HCT116 (cell line): ENCODE results near the gene NGF. TPM values are rescaled to one million over a fixed set of nuclear protein-coding genes. Genes with fewer than 3 reads are reported as not detected.

Experiments
- ATAC-seq: fragments of 200-7000 bp; cut with Tn5 transposase; 2 replicates; pipeline ENCODE4 v1.9.1; 2020; ENCODE audit warnings: mild to moderate bottlenecking, moderate library complexity
- BruUV-seq: library from RNA; stranded (reverse); fragments of 400-500 nt; replicated peaks from 2 replicates; lab custom pipeline; 2021; lab: Mats Ljungman, UMichigan
- CTCF ChIA-PET: fragments of 300-600 bp; sonication (Branson Sonifier 250); formaldehyde crosslinking; loops from one replicate; lab custom pipeline; 2021; ENCODE audit warnings: antibody characterized with exemption; lab: Charles Lee
- POLR2A ChIA-PET: fragments of 300-600, 350-600 bp; sonication (Branson Sonifier 250); formaldehyde crosslinking; loops from one replicate; lab custom pipeline; 2021; ENCODE audit warnings: antibody characterized with exemption; lab: Charles Lee
- RAD21 ChIA-PET, 2 experiments: fragments of 300-600 bp; sonication (Branson Sonifier 250); formaldehyde crosslinking; loops; one replicate each; lab custom pipeline; 2023; ENCODE audit warnings: low total read pairs in 2 of 2; ENCODE audit not compliant: uncharacterized antibody in 2 of 2, unreplicated experiment in 2 of 2, low non-redundant PET in 1 of 2; lab: Charles Lee
- DNase-seq: peaks from one replicate; pipeline ENCODE4 v3.0.0-alpha.2; 2010; ENCODE audit warnings: low read depth, low spot score
- H2AFZ ChIP-seq: fragments of 200-600 bp; shearing (Covaris generic), sonication (generic); 2 replicates; pipeline ENCODE4 v1.6.1; 2017; ENCODE audit warnings: low read depth, mixed run types, mixed read lengths, antibody characterized with exemption, low read length; ENCODE audit not compliant: poor library complexity, severe bottlenecking
- H3K27ac ChIP-seq: 2 replicates; pipeline ENCODE4 v1.5.1; 2012; ENCODE audit warnings: low read depth, low read length
- H3K27me3 ChIP-seq: fragments of 200-600 bp; sonication (generic); 2 replicates; pipeline ENCODE4 v1.6.1; 2016; ENCODE audit warnings: mixed run types, low read length, mixed read lengths; ENCODE audit not compliant: insufficient read depth
- H3K36me3 ChIP-seq, 2 experiments: fragments of 200-500 bp in 1 of 2; fragments of 200-600 bp in 1 of 2; sonication (Bioruptor generic) in 1 of 2; sonication (generic) in 1 of 2; 2 replicates each; pipeline versions ENCODE4 v1.5.1 to v1.6.1; 2014 to 2016; ENCODE audit warnings: low read length in 2 of 2, inconsistent platforms in 1 of 2, mixed read lengths in 1 of 2, mixed run types in 1 of 2; ENCODE audit not compliant: insufficient read depth in 2 of 2, control insufficient read depth in 1 of 2
- H3K4me1 ChIP-seq, 2 experiments: fragments of 200-600 bp in 1 of 2; sonication (generic) in 1 of 2; 2 replicates each; pipeline versions ENCODE4 v1.5.1 to v1.6.1; 2012 to 2017; ENCODE audit warnings: low read length in 2 of 2, inconsistent platforms in 1 of 2, mild to moderate bottlenecking in 1 of 2, mixed read lengths in 1 of 2, mixed run types in 1 of 2, moderate library complexity in 1 of 2; ENCODE audit not compliant: insufficient read depth in 2 of 2, control insufficient read depth in 1 of 2
- H3K4me2 ChIP-seq: fragments of 200-600 bp; sonication (generic); 2 replicates; pipeline ENCODE4 v1.6.1; 2017; ENCODE audit warnings: mixed run types, low read length, mixed read lengths
- H3K4me3 ChIP-seq, 2 experiments: fragments of 200-600 bp in 1 of 2; sonication (generic) in 1 of 2; replicated peaks in 1 of 2; 2 replicates each; pipeline ENCODE4 v1.5.1; 2011 to 2016; ENCODE audit warnings: low read length in 2 of 2, control low read depth in 1 of 2, low read depth in 1 of 2, mild to moderate bottlenecking in 1 of 2, mixed read lengths in 1 of 2, mixed run types in 1 of 2
- H3K79me2 ChIP-seq: fragments of 200-600 bp; sonication (generic); 2 replicates; pipeline ENCODE4 v1.6.1; 2017; ENCODE audit warnings: mild to moderate bottlenecking, mixed run types, low read length, moderate library complexity, mixed read lengths; ENCODE audit not compliant: insufficient read depth
- H3K9ac ChIP-seq: fragments of 200-600 bp; sonication (generic); 2 replicates; pipeline ENCODE4 v1.6.1; 2016; ENCODE audit warnings: low read length, mixed read lengths
- H3K9me2 ChIP-seq: fragments of 200-600 bp; sonication (generic), shearing (Covaris generic); 2 replicates; pipeline ENCODE4 v1.6.1; 2017; ENCODE audit warnings: mixed run types, mild to moderate bottlenecking, moderate library complexity; ENCODE audit not compliant: insufficient read depth
- H3K9me3 ChIP-seq, 2 experiments: fragments of 200-500 bp in 1 of 2; fragments of 200-600 bp in 1 of 2; sonication (Bioruptor generic) in 1 of 2; sonication (generic) in 1 of 2; 2 replicates each; pipeline ENCODE4 v1.6.1; 2014 to 2017; ENCODE audit warnings: low read length in 2 of 2, mixed read lengths in 2 of 2, inconsistent platforms in 1 of 2, low read depth in 1 of 2, mild to moderate bottlenecking in 1 of 2, mixed run types in 1 of 2, moderate library complexity in 1 of 2; ENCODE audit not compliant: control insufficient read depth in 1 of 2, insufficient read depth in 1 of 2
- H4K20me1 ChIP-seq: fragments of 200-600 bp; sonication (generic), shearing (Covaris generic); 2 replicates; pipeline ENCODE4 v1.6.1; 2017; ENCODE audit warnings: mixed run types, mild to moderate bottlenecking, moderate library complexity; ENCODE audit not compliant: insufficient read depth
- CEBPB ChIP-seq: IDR thresholded peaks from 2 replicates; pipeline ENCODE4 v1.6.1; 2012; ENCODE audit warnings: low read depth
- EZH2phosphoT487 ChIP-seq: fragments of 200-600 bp; IDR thresholded peaks from 2 replicates; pipeline ENCODE4 v1.6.1; 2018; ENCODE audit warnings: antibody characterized with exemption, borderline replicate concordance
- JUND ChIP-seq: IDR thresholded peaks from 2 replicates; pipeline ENCODE4 v1.6.1; 2012
- POLR2A ChIP-seq: IDR thresholded peaks from 2 replicates; pipeline ENCODE4 v1.7.0; 2011; ENCODE audit warnings: borderline replicate concordance; ENCODE audit not compliant: insufficient read depth, insufficient read length; ENCODE audit errors: extremely low read depth
- RAD21 ChIP-seq: IDR thresholded peaks from 2 replicates; pipeline ENCODE4 v1.6.1; 2012; ENCODE audit warnings: low read depth, mild to moderate bottlenecking
- SP1 ChIP-seq: IDR thresholded peaks from 2 replicates; pipeline ENCODE4 v1.6.1; 2012; ENCODE audit warnings: low read depth
- TCF7L2 ChIP-seq: IDR thresholded peaks from 2 replicates; pipeline ENCODE4 v1.7.0; 2011; ENCODE audit warnings: borderline replicate concordance, inconsistent platforms; ENCODE audit not compliant: insufficient read depth, insufficient read length; ENCODE audit errors: extremely low read depth
- YY1 ChIP-seq: IDR thresholded peaks from 2 replicates; pipeline ENCODE4 v1.6.1; 2011; ENCODE audit warnings: low read length, low read depth, moderate library complexity, mild to moderate bottlenecking; ENCODE audit not compliant: insufficient replicate concordance; ENCODE audit errors: extremely low read depth
- intact Hi-C: fragments of 100-400 bp; cut with micrococcal nuclease; formaldehyde crosslinking; loops from 2 replicates; pipeline ENCODE4 v1.10.0; 2022
- total RNA-seq: library from RNA; stranded (reverse); gene quantifications from one replicate; pipeline ENCODE4 v1.2.1, GENCODE V29; 2021; ENCODE audit not compliant: unreplicated experiment
- TF ChIP-seq, protein P1 (sequence below): IDR thresholded peaks from 2 replicates; pipeline ENCODE4 v1.6.1; 2012
- TF ChIP-seq, protein P2 (sequence below): IDR thresholded peaks from 2 replicates; pipeline ENCODE4 v1.6.1; 2012
- TF ChIP-seq, protein P3 (sequence below): IDR thresholded peaks from 2 replicates; pipeline ENCODE4 v1.6.1; 2011; ENCODE audit warnings: mild to moderate bottlenecking, low read length, moderate library complexity; ENCODE audit not compliant: insufficient replicate concordance; ENCODE audit errors: extremely low read depth

NGF gene
- total RNA-seq, 1 experiment from 2014 or later: not detected

DNA sequence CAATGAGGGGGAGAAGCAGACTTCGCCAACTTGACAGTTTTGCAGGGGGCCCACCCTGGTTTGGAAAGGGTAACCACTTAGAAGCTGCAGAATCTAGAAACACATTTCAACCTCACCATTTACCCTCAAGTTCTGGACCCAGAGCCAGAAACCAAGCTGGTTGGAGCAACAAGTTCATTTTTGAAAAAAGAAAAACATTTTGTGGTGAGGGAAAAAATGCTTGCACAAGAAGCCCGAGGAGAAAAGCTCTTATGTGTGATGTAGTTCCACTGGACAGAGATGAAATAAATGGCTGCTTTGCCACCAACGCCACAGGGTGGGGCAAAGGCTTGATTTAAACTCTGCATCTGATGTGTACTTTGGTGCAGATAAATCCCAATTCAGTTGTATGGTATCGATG, 10.6 kb upstream of the NGF start:
- no peaks in the 10 kb centered on the region for H3K4me1 ChIP-seq
- no peaks in the 10 kb centered on the region for H3K9me3 ChIP-seq
- ATAC-seq: no peak
- POLR2A ChIA-PET: no interaction called here
- no peaks in the 10 kb centered on the region for H3K79me2 ChIP-seq
- CTCF ChIA-PET: no interaction called here
- H2AFZ ChIP-seq: no peak overlapping the region
- no TSS peak for BruUV-seq
- H3K27ac ChIP-seq: no peak overlapping the region
- no peak for DNase-seq
- no peaks in the 10 kb centered on the region for H4K20me1 ChIP-seq
- no peak for TF ChIP-seq TCF7L2
- no peak for TF ChIP-seq EZH2phosphoT487
- no peak for TF ChIP-seq JUND
- TF ChIP-seq POLR2A: no peak
- TF ChIP-seq, protein P1, sequence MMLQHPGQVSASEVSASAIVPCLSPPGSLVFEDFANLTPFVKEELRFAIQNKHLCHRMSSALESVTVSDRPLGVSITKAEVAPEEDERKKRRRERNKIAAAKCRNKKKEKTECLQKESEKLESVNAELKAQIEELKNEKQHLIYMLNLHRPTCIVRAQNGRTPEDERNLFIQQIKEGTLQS: no peak
- TF ChIP-seq, protein P2, sequence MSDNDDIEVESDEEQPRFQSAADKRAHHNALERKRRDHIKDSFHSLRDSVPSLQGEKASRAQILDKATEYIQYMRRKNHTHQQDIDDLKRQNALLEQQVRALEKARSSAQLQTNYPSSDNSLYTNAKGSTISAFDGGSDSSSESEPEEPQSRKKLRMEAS: no peak
- TF ChIP-seq RAD21: no peak
- no peak for TF ChIP-seq SP1
- TF ChIP-seq YY1: no peak
- H3K9ac ChIP-seq: no peak overlapping the region
- intact Hi-C loops: no loop called here
- no peak overlapping the region for H3K4me3 ChIP-seq
- no peaks in the 10 kb centered on the region for H3K36me3 ChIP-seq
- H3K4me2 ChIP-seq: no peak overlapping the region
- RAD21 ChIA-PET: no interaction called here
- no peaks in the 10 kb centered on the region for H3K9me2 ChIP-seq
- H3K27me3 ChIP-seq: no peaks in the 10 kb centered on the region; the same call in 1 of the 2 replicates

DNA sequence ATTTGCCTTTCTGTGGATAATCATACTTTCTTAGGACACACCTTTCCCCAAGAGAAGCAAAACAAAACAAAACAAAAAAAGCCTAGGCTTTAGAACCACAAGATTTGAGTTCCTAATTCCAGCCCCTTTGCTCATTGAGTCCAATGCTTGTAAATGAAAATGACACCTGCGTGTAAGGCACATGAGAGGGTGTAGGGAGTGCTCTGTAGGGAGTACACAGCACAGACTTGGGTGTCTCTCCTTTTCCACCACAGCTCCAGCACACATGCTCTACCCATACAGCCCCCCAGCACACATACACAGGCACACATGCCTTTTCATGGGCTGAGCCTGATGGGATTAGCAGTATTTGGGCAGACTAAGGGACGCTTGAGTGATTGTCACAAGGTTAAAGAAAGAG, 9.2 kb upstream of the NGF start:
- no peak overlapping the region for H2AFZ ChIP-seq
- no peaks in the 10 kb centered on the region for H3K36me3 ChIP-seq
- intact Hi-C loops: no loop called here
- H3K9ac ChIP-seq: no peak overlapping the region
- ChIA-PET RAD21 (no interaction called here), CTCF (no interaction called here), POLR2A (no interaction called here)
- no peak for ATAC-seq
- no TSS peak for BruUV-seq
- H3K27ac ChIP-seq: no peak overlapping the region
- no peaks in the 10 kb centered on the region; the same call in 1 of the 2 replicates for H3K27me3 ChIP-seq
- no peak for DNase-seq
- H3K9me3 ChIP-seq: no peaks in the 10 kb centered on the region
- no peaks in the 10 kb centered on the region for H3K4me1 ChIP-seq
- TF ChIP-seq CEBPB (no peak), YY1 (no peak)
- TF ChIP-seq, protein P3, sequence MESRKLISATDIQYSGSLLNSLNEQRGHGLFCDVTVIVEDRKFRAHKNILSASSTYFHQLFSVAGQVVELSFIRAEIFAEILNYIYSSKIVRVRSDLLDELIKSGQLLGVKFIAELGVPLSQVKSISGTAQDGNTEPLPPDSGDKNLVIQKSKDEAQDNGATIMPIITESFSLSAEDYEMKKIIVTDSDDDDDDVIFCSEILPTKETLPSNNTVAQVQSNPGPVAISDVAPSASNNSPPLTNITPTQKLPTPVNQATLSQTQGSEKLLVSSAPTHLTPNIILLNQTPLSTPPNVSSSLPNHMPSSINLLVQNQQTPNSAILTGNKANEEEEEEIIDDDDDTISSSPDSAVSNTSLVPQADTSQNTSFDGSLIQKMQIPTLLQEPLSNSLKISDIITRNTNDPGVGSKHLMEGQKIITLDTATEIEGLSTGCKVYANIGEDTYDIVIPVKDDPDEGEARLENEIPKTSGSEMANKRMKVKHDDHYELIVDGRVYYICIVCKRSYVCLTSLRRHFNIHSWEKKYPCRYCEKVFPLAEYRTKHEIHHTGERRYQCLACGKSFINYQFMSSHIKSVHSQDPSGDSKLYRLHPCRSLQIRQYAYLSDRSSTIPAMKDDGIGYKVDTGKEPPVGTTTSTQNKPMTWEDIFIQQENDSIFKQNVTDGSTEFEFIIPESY: no peak
- no peak overlapping the region for H3K4me2 ChIP-seq
- H3K79me2 ChIP-seq: no peaks in the 10 kb centered on the region
- no peaks in the 10 kb centered on the region for H4K20me1 ChIP-seq
- no peak overlapping the region for H3K4me3 ChIP-seq
- no peaks in the 10 kb centered on the region for H3K9me2 ChIP-seq
